SK-N-SH (cell line): ENCODE measurements around the gene SBSN. TPM values are rescaled to one million over a fixed set of nuclear protein-coding genes. Genes with fewer than 3 reads are reported as not detected.

Experiments
- CTCF ChIA-PET: fragments of 300-600, 350-600 bp; formaldehyde crosslinking; extraction: SDS; loops from one replicate; lab custom pipeline; 2021; lab: Yijun Ruan, JAX
- POLR2A ChIA-PET: fragments of 350-600 bp; sonication (Branson Sonifier 250); formaldehyde crosslinking; extraction: SDS; loops from one replicate; lab custom pipeline; 2020; ENCODE audit warnings: antibody characterized with exemption, inconsistent platforms; lab: Yijun Ruan, JAX
- DNase-seq: peaks from one replicate; pipeline ENCODE4 v3.0.0; 2012
- H2AFZ ChIP-seq: fragments of 200-600 bp; sonication (generic); 2 replicates; pipeline ENCODE4 v1.8.1; 2016; ENCODE audit warnings: antibody characterized with exemption, mild to moderate bottlenecking, low read depth
- H3F3A ChIP-seq: fragments of 200-600 bp; sonication (generic); replicated peaks from 2 replicates; pipeline ENCODE3; 2016; ENCODE audit warnings: antibody characterized with exemption, mild to moderate bottlenecking; ENCODE audit not compliant: insufficient read depth
- H3K27ac ChIP-seq, 2 experiments: fragments of 200-500 bp in 1 of 2; fragments of 200-600 bp in 1 of 2; sonication (Bioruptor generic) in 1 of 2; sonication (generic), shearing (Covaris generic) in 1 of 2; 2 replicates each; pipeline versions ENCODE4 v1.5.1 to v1.6.1; 2014 to 2016; ENCODE audit warnings: low read depth in 2 of 2, inconsistent platforms in 1 of 2, low read length in 1 of 2, mild to moderate bottlenecking in 1 of 2, mixed read lengths in 1 of 2
- H3K27me3 ChIP-seq: fragments of 200-600 bp; sonication (generic), shearing (Covaris generic); 2 replicates; pipeline ENCODE4 v1.6.1; 2016; ENCODE audit warnings: mixed run types; ENCODE audit not compliant: insufficient read depth
- H3K36me3 ChIP-seq, 2 experiments: fragments of 200-500 bp in 1 of 2; fragments of 200-600 bp in 1 of 2; sonication (Bioruptor generic) in 1 of 2; sonication (generic) in 1 of 2; replicated peaks in 1 of 2; 2 replicates each; pipeline versions ENCODE3 to v1.5.1; 2014 to 2016; ENCODE audit warnings: low read length in 1 of 2, mild to moderate bottlenecking in 1 of 2; ENCODE audit not compliant: insufficient read depth in 2 of 2, control insufficient read depth in 1 of 2
- H3K4me1 ChIP-seq, 2 experiments: fragments of 200-500 bp in 1 of 2; fragments of 200-600 bp in 1 of 2; sonication (Bioruptor generic) in 1 of 2; sonication (generic), shearing (Covaris generic) in 1 of 2; 2 replicates each; pipeline versions ENCODE4 v1.5.1 to v1.6.1; 2014 to 2016; ENCODE audit warnings: low read depth in 1 of 2, low read length in 1 of 2, mixed run types in 1 of 2; ENCODE audit not compliant: insufficient read depth in 2 of 2, control insufficient read depth in 1 of 2
- H3K4me2 ChIP-seq: fragments of 200-600 bp; sonication (generic), shearing (Covaris generic); 2 replicates; pipeline ENCODE4 v1.6.1; 2017; ENCODE audit warnings: mixed run types
- H3K4me3 ChIP-seq, 2 experiments: fragments of 200-500 bp in 1 of 2; fragments of 200-600 bp in 1 of 2; sonication (Bioruptor generic) in 1 of 2; sonication (generic), shearing (Covaris generic) in 1 of 2; 2 replicates each; pipeline versions ENCODE4 v1.5.1 to v1.8.1; 2014 to 2016; ENCODE audit warnings: low read depth in 2 of 2, inconsistent platforms in 1 of 2, low read length in 1 of 2, mild to moderate bottlenecking in 1 of 2, mixed read lengths in 1 of 2, moderate library complexity in 1 of 2
- H3K79me2 ChIP-seq: fragments of 200-600 bp; sonication (generic); 2 replicates; pipeline ENCODE4 v1.8.1; 2017; ENCODE audit warnings: mild to moderate bottlenecking; ENCODE audit not compliant: insufficient read depth
- H3K9ac ChIP-seq: fragments of 200-600 bp; sonication (generic); 2 replicates; pipeline ENCODE4 v1.6.1; 2017; ENCODE audit warnings: mixed run types
- H3K9me2 ChIP-seq: fragments of 200-600 bp; sonication (generic); 2 replicates; pipeline ENCODE4 v1.6.1; 2017; ENCODE audit warnings: mixed run types
- H3K9me3 ChIP-seq: fragments of 200-600 bp; sonication (generic); 2 replicates; pipeline ENCODE4 v1.6.1; 2017; ENCODE audit warnings: mixed run types, mild to moderate bottlenecking, moderate library complexity
- H4K20me1 ChIP-seq: fragments of 200-600 bp; sonication (generic); 2 replicates; pipeline ENCODE4 v1.6.1; 2017; ENCODE audit warnings: mild to moderate bottlenecking, mixed run types; ENCODE audit not compliant: insufficient read depth
- ELF1 ChIP-seq: IDR thresholded peaks from 2 replicates; pipeline ENCODE4 v1.4.0; 2012
- EP300 ChIP-seq, 2 experiments: IDR thresholded peaks; 2 replicates each; pipeline versions ENCODE4 v1.4.0 to v1.6.1; 2012; ENCODE audit warnings: borderline replicate concordance in 1 of 2, low read depth in 1 of 2, low read length in 1 of 2
- EZH2phosphoT487 ChIP-seq: fragments of 200-600 bp; sonication (generic); IDR thresholded peaks from 2 replicates; pipeline ENCODE4 v1.6.1; 2017; ENCODE audit warnings: low read depth, mixed run types, mild to moderate bottlenecking, antibody characterized with exemption, moderate library complexity, borderline replicate concordance
- FOXJ3 ChIP-seq: sonication (generic); formaldehyde crosslinking; IDR thresholded peaks from 2 replicates; pipeline ENCODE4 v1.5.1; 2020; ENCODE audit warnings: mild to moderate bottlenecking, missing genetic modification reagents
- FOXM1 ChIP-seq: IDR thresholded peaks from 2 replicates; pipeline ENCODE4 v1.4.0; 2012; ENCODE audit warnings: low read depth, mild to moderate bottlenecking
- GABPA ChIP-seq: IDR thresholded peaks from 2 replicates; pipeline ENCODE4 v1.4.0; 2012; ENCODE audit warnings: low read depth, mild to moderate bottlenecking
- JUND ChIP-seq: IDR thresholded peaks from 2 replicates; pipeline ENCODE4 v1.4.0; 2012
- MXI1 ChIP-seq: IDR thresholded peaks from 2 replicates; pipeline ENCODE4 v1.6.1; 2012; ENCODE audit warnings: mild to moderate bottlenecking, low read depth, low read length, improper control_type of control experiment
- PBX3 ChIP-seq: IDR thresholded peaks from 2 replicates; pipeline ENCODE4; 2012
- TEAD4 ChIP-seq: IDR thresholded peaks from 2 replicates; pipeline ENCODE4 v1.4.0; 2012; ENCODE audit warnings: mild to moderate bottlenecking, borderline replicate concordance; ENCODE audit not compliant: insufficient read depth
- YY1 ChIP-seq: IDR thresholded peaks from 2 replicates; pipeline ENCODE4 v1.4.0; 2012; ENCODE audit warnings: low read depth, mild to moderate bottlenecking
- WGBS: methylation state at CpG from one replicate; pipeline ENCODE4 v1.1.6; 2017; ENCODE audit warnings: low lambda C conversion rate; 5-methylcytosine and 5-hydroxymethylcytosine counted together
- polyA plus RNA-seq, 3 experiments: library from polyadenylated mRNA; depleted of rRNA; stranded (reverse); fragments of >200 nt; gene quantifications; 2 replicates each; pipeline ENCODE4 v1.2.3, GENCODE V29; 2012
- TF ChIP-seq, protein P1 (sequence below): fragments of 200-600 bp; sonication (generic); IDR thresholded peaks from 2 replicates; pipeline ENCODE4 v1.6.1; 2017; ENCODE audit warnings: antibody characterized with exemption, mild to moderate bottlenecking, moderate library complexity
- TF ChIP-seq, protein P2 (sequence below): IDR thresholded peaks from 2 replicates; pipeline ENCODE4 v1.4.0; 2012; ENCODE audit warnings: low read depth, borderline replicate concordance

SBSN gene
- polyA plus RNA-seq, 1 of the 3 experiments (the other 2 are of a cell fraction), result 0.25 TPM

- no peak for TF ChIP-seq EZH2phosphoT487
These were observed 6.8 kb upstream of the SBSN start (continued) for GRCh38 chr19:35534803-35535480.

GRCh38 chr19:35533822-35534392 is 5.8 kb upstream of the SBSN start:
- CTCF ChIA-PET, result interaction anchor here (1.4 kb wide), 1 partner anchor 15 kb away, joined by 9 read pairs; no protein-coding TSS in a partner anchor
- no peak overlapping the region for H3K4me3 ChIP-seq

More at GRCh38 chr19:35533822-35534392, 5.8 kb upstream of the SBSN start:
- Histone ChIP-seq H3F3A (no peaks in the 10 kb centered on the region), H3K9ac (no peak overlapping the region)
- TF ChIP-seq JUND (no peak), TEAD4 (no peak), FOXM1 (no peak), ELF1 (no peak), MXI1 (no peak), FOXJ3 (CRISPR knock-in tag) (no peak), GABPA (no peak), PBX3 (no peak), YY1 (no peak), EP300 (IDR thresholded peaks at IDR 0.05; ENCODE audit: borderline replicate concordance in 1 of 2, low read depth in 1 of 2, low read length in 1 of 2) (no peak)
- TF ChIP-seq, protein P1, sequence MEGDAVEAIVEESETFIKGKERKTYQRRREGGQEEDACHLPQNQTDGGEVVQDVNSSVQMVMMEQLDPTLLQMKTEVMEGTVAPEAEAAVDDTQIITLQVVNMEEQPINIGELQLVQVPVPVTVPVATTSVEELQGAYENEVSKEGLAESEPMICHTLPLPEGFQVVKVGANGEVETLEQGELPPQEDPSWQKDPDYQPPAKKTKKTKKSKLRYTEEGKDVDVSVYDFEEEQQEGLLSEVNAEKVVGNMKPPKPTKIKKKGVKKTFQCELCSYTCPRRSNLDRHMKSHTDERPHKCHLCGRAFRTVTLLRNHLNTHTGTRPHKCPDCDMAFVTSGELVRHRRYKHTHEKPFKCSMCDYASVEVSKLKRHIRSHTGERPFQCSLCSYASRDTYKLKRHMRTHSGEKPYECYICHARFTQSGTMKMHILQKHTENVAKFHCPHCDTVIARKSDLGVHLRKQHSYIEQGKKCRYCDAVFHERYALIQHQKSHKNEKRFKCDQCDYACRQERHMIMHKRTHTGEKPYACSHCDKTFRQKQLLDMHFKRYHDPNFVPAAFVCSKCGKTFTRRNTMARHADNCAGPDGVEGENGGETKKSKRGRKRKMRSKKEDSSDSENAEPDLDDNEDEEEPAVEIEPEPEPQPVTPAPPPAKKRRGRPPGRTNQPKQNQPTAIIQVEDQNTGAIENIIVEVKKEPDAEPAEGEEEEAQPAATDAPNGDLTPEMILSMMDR, result no peak
- TF ChIP-seq, protein P2, sequence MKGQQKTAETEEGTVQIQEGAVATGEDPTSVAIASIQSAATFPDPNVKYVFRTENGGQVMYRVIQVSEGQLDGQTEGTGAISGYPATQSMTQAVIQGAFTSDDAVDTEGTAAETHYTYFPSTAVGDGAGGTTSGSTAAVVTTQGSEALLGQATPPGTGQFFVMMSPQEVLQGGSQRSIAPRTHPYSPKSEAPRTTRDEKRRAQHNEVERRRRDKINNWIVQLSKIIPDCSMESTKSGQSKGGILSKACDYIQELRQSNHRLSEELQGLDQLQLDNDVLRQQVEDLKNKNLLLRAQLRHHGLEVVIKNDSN, result no peak
- TF ChIP-seq, all 33 proteins: peak for 0
- no peak overlapping the region for H3K4me2 ChIP-seq
- peaks cover 0 to 5% of the 10 kb centered on the region in 2 experiments; a peak in 1 of 4 replicates for H3K4me1 ChIP-seq
- WGBS, result 18% methylated on average over 27 of the region's 30 CpGs
- no peak overlapping the region for H2AFZ ChIP-seq
- no peaks in the 10 kb centered on the region for H3K9me2 ChIP-seq
- no peaks in the 10 kb centered on the region for H4K20me1 ChIP-seq
- H3K36me3 ChIP-seq, result no peaks in the 10 kb centered on the region
- DNase-seq, result no peak
- H3K9me3 ChIP-seq, result no peaks in the 10 kb centered on the region
- no peaks in the 10 kb centered on the region for H3K79me2 ChIP-seq
- H3K27me3 ChIP-seq, result peaks cover 70% of the 10 kb centered on the region
- no peak overlapping the region for H3K27ac ChIP-seq
- POLR2A ChIA-PET, result no interaction called here
